Measurements from ENCODE around the gene SLC25A41.

The SLC25A41 gene

GRCh38 chr19:6433663-6434062, at the start of gene SLC25A41:
Gene SLC25A41, minus strand, starts transcription at chr19:6433763. Its CDS starts 70 bp downstream, at chr19:6433693.
- DNase-seq, result no peak

GRCh38 chr19:6483235-6483634, 49.7 kb upstream of the SLC25A41 start:
- DNase-seq, result no peak

GRCh38 chr19:6482343-6482686, 48.8 kb upstream of the SLC25A41 start:
- DNase-seq, result no peak

- DNase-seq, result no peak
Measured at GRCh38 chr19:6481541-6482342, 48.2 kb upstream of the SLC25A41 start, which contains the start of gene DENND1C. Gene DENND1C, minus strand, starts transcription at chr19:6481787. Its CDS starts 92 bp downstream, at chr19:6481695.

GRCh38 chr19:6480848-6481415, 47.4 kb upstream of the SLC25A41 start:
- no peak for DNase-seq

- no peak for DNase-seq
Measured at GRCh38 chr19:6479836-6480398, 46.4 kb upstream of the SLC25A41 start.

GRCh38 chr19:6478815-6479214, 45.3 kb upstream of the SLC25A41 start:
- no peak for DNase-seq

- no peak for DNase-seq
Measured at GRCh38 chr19:6476896-6477431, 43.4 kb upstream of the SLC25A41 start.

- DNase-seq, result no peak
Measured at GRCh38 chr19:6476155-6476895, 42.8 kb upstream of the SLC25A41 start.

- no peak for DNase-seq
Measured at GRCh38 chr19:6475321-6476108, 42.0 kb upstream of the SLC25A41 start.

- DNase-seq, result no peak
Measured at GRCh38 chr19:6473647-6474046, 40.1 kb upstream of the SLC25A41 start.

- DNase-seq, result no peak
Measured at GRCh38 chr19:6472713-6473112, 39.1 kb upstream of the SLC25A41 start.

GRCh38 chr19:6471076-6471475, 37.5 kb upstream of the SLC25A41 start:
- no peak for DNase-seq

- DNase-seq, result no peak
Measured at GRCh38 chr19:6470173-6470572, 36.6 kb upstream of the SLC25A41 start.

- DNase-seq, result no peak
Measured at GRCh38 chr19:6467384-6467783, 33.8 kb upstream of the SLC25A41 start.

GRCh38 chr19:6466526-6467248, 33.1 kb upstream of the SLC25A41 start:
- DNase-seq, result no peak

- DNase-seq, result no peak
Measured at GRCh38 chr19:6465663-6466062, 32.1 kb upstream of the SLC25A41 start.

- DNase-seq, result no peak
Measured at GRCh38 chr19:6465006-6465405, 31.4 kb upstream of the SLC25A41 start.

GRCh38 chr19:6464070-6464873, 30.7 kb upstream of the SLC25A41 start, which contains the start of gene CRB3:
Gene CRB3, plus strand, starts transcription at chr19:6464271. Its CDS starts 431 bp downstream, at chr19:6464702.
- DNase-seq, result no peak

GRCh38 chr19:6460099-6460884, 26.7 kb upstream of the SLC25A41 start:
- DNase-seq, result peak; percentile 92

Measured in NCI-H1694 (cell line).